Measurements from ENCODE around the gene RAB26. TPM values are rescaled to one million over a fixed set of nuclear protein-coding genes. Genes with fewer than 3 reads are reported as not detected.

RAB26 gene
- total RNA-seq, 4 donors from 2014 or later = 17.9 to 33.8 (median 24.3) TPM

- Histone ChIP-seq H3K9me3 (no peaks in the 10 kb centered on the region), H3K4me3 (no peak overlapping the region), H3K27ac (no peak overlapping the region), H3K4me1 (no peaks in the 10 kb centered on the region), H3K27me3 (no peaks in the 10 kb centered on the region), H3K36me3 (no peaks in the 10 kb centered on the region)
- TF ChIP-seq CTCF (IDR thresholded peaks at IDR 0.05) (no peak), POLR2A (IDR thresholded peaks at IDR 0.05) (no peak)
- no peak for DNase-seq
Measured at GRCh38 chr16:2189252-2189893, 40.9 kb downstream of the RAB26 start.

GRCh38 chr16:2190002-2190658 is 41.7 kb downstream of the RAB26 start:
- no peak overlapping the region for H3K27ac ChIP-seq
- H3K27me3 ChIP-seq = peaks cover 0 to 5% of the 10 kb centered on the region in 2 donors
- H3K9me3 ChIP-seq = no peaks in the 10 kb centered on the region
- no peak overlapping the region for H3K4me3 ChIP-seq
- TF ChIP-seq CTCF (IDR thresholded peaks at IDR 0.05) (no peak), POLR2A (IDR thresholded peaks at IDR 0.05) (no peak)
- no peaks in the 10 kb centered on the region for H3K36me3 ChIP-seq
- peaks cover 0 to 4% (median 2%) of the 10 kb centered on the region in 4 donors for H3K4me1 ChIP-seq
- no peak for DNase-seq

GRCh38 chr16:2190659-2191445 is 42.4 kb downstream of the RAB26 start:
- Histone ChIP-seq H3K4me3 (no peak overlapping the region), H3K36me3 (no peaks in the 10 kb centered on the region), H3K9me3 (no peaks in the 10 kb centered on the region), H3K27me3 (peaks cover 0 to 12% of the 10 kb centered on the region in 2 donors), H3K4me1 (peaks cover 0 to 11% (median 9%) of the 10 kb centered on the region in 4 donors), H3K27ac (no peak overlapping the region)
- no peak for DNase-seq
- no peak for TF ChIP-seq CTCF (IDR thresholded peaks at IDR 0.05)
- TF ChIP-seq POLR2A (IDR thresholded peaks at IDR 0.05) = no peak

- DNase-seq = no peak
- Histone ChIP-seq H3K4me1 (peaks cover 0 to 14% (median 13%) of the 10 kb centered on the region in 4 donors), H3K9me3 (no peaks in the 10 kb centered on the region), H3K4me3 (no peak overlapping the region), H3K36me3 (no peaks in the 10 kb centered on the region), H3K27ac (no peak overlapping the region), H3K27me3 (peaks cover 0 to 16% of the 10 kb centered on the region in 2 donors)
- no peak for TF ChIP-seq POLR2A (IDR thresholded peaks at IDR 0.05)
Measured at GRCh38 chr16:2191446-2191706, 43.0 kb downstream of the RAB26 start.

- no peak for DNase-seq
- no peaks in the 10 kb centered on the region for H3K36me3 ChIP-seq
- no peak overlapping the region for H3K4me3 ChIP-seq
- H3K27me3 ChIP-seq = peaks cover 0 to 27% of the 10 kb centered on the region in 2 donors
- no peak overlapping the region for H3K27ac ChIP-seq
- H3K4me1 ChIP-seq = peaks cover 0 to 19% (median 13%) of the 10 kb centered on the region in 4 donors
- TF ChIP-seq CTCF (IDR thresholded peaks at IDR 0.05) (no peak), POLR2A (IDR thresholded peaks at IDR 0.05) (no peak)
- no peaks in the 10 kb centered on the region for H3K9me3 ChIP-seq
Measured at GRCh38 chr16:2194166-2194834, 45.9 kb downstream of the RAB26 start.
